NCI-H1436 treated with DMSO at 0.1 percent for 48 hours (cell line): ENCODE measurements around the gene GRM2.
"Not testable (repeated sequence)": the region's sequence is repeated elsewhere in the genome, so short reads cannot be mapped to it uniquely, and the experiment has no call there.

ENCODE experiments used
- DNase-seq: peaks from one replicate; lab custom pipeline; 2025; lab: John Stamatoyannopoulos, UW

Gene GRM2

DNA sequence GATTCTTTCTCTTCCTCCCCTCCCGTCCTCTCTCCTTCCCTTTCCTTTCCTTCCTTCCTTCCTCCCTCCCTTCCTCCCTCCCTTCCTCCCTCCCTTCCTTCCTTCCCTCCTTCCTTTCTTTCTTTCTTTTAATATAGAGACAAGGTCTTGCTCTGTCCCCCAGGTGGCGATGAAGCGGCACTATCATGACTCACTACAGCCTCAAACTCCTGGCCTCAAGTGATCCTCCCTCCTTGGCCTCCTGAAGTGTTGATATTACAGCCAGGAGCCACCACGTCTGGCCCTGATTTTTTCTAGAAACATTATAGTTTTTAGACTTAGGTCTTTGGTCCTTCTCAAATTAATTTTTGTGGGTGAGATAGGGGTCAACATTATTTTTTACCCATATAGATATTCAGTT, 15.5 kb downstream of the GRM2 start:
- DNase-seq: no peak

DNA sequence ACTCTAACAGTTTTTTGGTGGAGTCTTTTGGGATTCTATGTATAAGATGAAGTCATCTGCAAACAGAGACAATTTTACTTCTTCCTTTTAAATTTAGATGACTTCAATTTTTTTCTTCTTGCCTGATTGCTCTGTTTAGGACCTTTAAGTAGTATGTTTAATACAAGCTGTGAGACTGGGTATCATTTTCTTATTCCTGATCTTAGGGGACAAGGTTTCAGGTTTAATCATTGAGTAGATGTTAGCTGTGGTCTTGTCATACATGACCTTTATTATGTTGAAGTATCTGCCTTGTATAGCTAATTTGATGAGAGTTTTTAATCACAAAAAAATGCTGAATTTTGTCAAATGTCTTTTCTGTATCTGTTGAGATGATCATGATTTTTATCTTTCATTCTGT, 20.6 kb downstream of the GRM2 start:
- no peak for DNase-seq

DNA sequence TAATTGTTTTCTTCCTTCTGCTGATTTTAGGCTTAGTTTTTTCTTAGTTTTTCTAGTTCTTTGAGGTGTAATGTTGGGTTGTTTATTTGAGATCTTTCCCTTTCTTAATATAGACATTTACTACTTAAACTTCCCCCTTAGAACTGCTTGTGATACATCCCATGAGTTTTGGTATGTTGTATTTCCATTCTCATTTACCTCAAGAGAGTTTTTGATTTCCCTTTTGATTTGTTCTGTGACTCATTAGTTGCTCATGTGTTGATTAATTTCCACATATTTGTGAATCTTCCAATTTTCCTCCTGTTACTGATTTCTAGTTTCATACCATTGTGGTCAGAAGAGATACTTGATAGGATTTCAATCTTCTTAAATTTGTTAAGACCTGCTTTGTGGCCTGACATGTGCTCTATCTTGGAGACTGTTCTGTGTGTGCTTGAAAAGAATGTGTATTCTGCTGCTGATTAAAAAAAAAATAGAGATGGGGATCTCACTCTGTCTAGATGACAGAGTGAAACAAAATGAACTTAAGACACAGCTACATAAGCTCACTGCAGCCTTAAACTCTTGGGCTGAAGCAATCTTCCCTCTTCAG, 22.3 kb downstream of the GRM2 start:
- no peak for DNase-seq

DNA sequence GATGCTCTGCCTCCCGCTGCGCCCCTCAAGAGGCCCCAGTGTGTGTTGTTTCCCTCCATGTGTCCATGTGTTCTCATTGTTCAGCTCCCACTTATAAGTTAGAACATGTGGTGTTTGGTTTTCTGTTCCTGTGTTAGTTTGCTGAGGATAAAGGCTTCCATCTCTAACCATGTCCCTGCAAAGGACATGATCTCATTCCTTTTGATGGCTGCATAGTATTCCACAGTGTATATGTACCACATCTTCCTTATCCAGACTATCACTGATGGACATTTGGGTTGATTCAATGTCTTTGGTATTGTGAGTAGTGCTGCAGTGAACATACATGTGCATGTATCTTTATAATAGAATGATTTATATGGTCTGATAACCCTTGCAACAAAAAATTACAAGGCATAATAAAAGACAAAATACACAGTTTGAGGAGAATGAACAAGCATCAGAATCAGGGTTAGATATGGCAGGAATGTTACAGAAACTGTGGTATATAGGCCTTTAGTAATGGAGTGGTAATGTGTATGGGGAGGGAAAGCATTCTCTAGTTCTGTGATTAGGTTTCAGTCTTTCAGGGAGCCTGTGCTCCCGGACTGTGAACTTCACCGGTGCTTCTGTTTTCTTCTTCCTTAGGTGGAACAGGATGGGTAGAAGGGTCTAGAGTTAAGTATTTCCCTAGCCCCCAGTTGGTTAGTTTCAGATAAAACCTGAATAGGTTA, 27.1 kb downstream of the GRM2 start:
- DNase-seq: no peak

DNA sequence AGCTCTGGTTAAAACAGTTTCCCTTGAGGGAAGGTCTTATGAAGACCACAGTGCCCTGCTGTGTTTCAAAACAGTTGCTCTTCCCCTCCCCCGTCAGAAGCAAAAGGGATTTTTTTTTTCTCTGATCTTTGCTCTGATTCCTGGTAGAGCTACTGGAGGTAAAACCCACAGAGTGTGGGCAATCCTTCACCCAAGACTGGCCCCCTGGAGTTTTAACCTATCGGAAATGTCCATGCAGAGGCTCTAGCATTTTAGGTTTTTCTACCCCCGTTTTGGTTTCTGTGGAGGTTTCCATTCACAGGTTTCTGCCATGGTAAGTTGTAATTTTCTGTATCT, 27.7 kb downstream of the GRM2 start:
- DNase-seq: no peak

DNA sequence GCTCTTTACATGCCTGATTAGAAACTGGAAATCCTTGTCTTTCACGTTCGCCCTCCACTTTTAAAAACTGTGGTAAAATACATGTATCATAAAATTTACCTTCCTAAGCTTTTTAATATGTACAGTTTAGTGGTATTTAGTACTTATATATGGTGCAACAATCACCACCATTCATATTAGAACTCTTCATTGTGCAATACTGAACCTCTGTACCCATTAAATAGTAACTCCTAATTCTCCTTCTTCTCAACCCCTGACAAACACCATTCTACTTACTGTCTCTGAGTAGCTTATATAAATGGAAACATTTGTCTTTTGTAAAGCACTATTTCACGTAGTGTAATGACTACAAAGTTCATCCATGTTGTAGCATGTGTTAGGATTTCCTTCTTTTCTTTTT, 28.2 kb downstream of the GRM2 start:
- no peak for DNase-seq

DNA sequence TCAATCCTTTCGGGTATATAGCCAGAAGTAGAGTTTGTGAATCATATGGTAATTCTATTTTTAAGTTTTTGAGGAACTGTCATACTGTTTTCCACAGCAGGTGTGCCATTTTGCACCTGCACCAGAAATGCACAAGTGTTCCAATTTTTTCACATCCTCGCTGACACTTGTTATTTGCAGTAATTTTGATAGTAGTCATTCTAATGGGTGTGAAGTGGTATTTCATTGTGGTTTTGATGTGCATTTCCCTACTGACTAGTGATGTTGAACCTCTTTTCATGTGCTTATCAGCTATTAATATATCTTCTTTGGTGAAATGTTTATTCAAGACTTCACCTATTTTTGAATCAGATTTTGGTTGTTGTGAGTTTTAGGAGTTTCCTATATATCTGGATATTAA, 29.1 kb downstream of the GRM2 start:
- no peak for DNase-seq

DNA sequence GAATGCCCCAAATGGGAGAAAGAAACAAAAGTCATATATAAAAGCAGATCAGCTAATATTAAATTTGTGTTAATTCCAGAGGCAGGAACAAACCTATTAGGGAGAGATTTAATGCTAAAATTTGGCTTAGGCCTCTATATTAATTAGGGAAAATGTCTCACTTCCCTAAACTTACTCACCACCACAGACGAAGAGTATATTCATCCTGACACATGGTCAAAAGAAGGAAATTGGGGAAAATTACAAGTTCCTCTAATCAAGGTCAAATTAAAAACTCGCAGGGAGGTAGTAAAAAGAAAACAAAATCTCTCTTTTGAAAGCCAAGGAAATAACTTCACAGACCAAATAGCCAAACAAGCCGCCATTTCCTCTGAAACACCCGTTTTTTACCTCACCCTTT, 32.2 kb downstream of the GRM2 start:
- DNase-seq: no peak

DNA sequence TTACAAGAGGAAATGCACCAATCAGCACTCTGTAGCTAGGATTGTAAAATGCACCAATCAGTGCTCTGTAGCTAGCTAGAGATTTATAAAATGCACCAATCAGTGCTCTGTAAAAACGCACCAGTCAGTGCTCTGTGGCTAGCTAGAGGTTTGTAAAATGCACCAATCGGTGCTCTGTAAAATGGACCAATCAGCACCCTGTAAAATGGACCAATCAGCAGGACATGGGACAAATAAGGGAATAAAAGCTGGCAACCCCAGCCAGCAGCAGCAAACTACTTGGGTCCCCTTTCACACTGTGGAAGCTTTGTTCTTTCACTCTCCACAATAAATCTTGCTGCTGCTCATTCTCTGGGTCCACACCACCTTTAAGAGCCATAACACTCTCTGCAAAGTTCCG, 35.5 kb downstream of the GRM2 start:
- DNase-seq: not testable (repeated sequence)

DNA sequence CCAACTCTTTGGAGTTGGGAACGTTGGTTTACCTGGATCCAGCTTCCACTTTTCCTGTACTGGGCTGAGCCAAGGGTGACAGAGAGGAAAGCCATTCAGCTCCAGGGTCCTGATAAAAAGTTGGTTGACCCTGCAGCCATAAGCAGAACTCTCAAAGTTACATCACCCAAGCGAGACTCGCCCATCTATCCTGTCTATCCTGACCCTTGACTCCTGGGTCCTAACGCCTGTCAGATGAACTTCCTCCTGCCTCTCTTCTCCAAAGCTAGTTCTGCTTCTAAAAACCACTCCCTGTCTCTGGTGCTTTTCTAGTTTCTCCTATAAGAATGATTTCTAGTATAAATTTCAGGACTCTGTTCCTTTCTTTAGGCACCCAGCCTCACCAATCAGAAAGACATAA, 36.1 kb downstream of the GRM2 start:
- DNase-seq: not testable (repeated sequence)

DNA sequence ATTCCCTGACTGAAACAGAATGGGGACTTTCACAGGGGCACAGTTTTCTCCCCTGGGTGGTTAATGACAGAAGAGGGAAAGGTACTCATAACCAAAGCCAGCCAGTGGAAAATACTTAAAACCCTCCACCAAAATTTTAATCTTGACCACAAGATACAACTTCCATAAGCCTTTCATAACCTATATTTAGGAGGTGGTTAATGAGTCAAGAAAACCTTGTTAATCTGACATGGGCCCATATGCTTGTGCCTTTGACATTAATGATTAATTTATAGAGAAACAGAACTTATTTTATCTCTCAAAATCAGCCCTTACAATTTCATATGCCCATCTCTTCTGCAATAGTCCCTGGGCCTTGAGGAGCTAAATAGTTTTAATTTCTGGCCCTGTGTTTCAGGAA, 41.0 kb downstream of the GRM2 start:
- DNase-seq: no peak

DNA sequence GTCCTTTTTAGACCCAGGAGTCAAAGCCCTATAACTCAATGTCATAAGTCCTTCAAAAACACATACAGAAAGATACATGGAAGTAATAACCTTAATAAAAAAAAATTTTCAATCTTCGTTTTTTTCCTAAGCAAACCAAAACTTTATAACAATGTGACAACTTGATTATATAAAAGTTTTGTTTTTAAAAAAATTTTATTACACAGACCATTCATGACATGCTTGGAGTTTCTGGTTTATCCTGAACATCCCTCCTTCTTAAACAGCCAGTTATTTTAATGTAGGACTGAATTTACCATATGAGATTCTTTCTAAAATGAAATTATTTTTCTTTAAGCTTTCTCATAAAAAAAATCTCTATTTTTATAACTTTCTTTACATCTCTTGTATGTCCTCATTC, 41.5 kb downstream of the GRM2 start:
- no peak for DNase-seq

DNA sequence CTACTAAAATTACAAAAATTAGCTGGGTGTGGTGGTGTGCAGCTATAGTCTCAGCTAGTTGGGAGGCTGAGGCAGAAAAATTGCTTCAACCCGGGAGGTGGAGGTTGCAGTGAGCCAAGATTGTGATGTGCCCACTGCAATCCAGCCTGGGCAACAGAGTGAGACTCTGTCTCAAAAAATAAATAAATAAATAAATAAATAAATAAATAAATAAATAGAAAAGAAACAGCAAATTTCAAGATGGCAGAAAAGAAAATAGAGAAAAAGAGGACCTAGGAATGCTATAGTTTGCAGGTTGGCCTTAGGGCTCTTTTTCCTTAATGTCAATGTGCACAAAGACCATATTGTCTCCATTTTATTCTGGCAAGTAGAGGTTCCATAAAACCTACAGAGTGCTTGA, 44.0 kb downstream of the GRM2 start:
- no peak for DNase-seq

DNA sequence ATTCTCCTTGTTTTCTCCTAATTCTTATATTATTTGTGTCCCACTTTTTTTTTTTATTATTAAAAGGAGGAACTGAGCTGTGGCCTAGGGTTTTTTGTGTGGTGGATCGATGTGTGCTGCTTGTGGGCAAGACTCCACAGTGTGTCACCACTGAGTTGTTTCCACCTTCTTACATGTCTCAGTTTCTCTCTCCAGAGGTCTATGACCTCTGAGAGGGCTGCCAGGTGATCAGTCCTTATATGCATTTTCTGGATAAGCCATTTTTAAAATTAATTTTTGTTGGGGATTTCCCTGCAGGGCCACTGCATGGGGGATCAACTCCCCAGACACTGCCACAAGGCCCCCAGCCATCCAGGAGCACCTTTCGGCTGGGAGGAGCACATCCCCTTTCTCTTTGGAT, 44.4 kb downstream of the GRM2 start:
- no peak for DNase-seq

DNA sequence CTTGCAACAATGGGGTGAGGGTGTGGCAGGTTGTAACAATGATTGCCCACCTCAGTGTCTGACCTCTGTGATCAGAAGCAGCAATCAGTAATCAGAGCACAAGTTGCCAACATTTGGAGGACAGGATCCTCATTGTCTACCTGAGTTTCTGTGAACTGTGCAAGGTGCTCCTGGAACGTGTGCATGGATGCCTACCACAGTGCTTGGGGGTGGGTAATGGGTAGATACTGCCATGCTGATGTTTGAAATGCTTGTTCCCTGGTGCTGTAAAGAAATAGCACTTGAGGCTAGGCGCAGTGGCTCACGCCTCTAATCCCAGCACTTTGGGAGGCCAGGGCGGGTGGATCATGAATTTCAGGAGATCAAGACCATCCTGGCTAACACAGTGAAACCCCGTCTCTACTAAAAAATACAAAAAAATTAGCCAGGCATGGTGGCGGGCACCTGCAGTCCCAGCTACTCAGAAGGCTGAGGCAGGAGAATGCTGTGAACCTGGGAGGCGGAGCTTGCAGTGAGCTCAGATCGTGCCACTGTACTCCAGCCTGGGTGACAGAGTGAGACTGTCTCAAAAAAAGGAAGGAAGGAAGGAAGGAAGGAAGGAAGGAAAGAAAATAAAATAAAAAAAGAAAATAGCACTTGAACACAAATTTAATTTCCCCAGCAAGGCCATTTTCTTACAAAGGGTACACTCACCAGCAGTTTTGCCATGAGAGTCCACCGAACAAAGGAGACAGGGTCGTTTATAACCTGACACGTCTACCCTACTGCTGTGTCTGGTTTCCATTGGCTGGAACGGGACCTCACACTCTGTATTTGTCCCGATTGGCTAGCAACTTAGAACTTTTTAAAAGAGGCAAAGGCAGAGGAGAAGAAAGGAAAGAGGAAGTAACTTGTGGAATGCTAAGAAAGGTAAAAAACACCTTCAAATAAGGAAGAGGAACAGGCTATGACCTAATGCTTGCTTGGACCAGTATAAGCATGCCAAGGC, 47.2 kb downstream of the GRM2 start:
- not testable (repeated sequence) for DNase-seq

DNA sequence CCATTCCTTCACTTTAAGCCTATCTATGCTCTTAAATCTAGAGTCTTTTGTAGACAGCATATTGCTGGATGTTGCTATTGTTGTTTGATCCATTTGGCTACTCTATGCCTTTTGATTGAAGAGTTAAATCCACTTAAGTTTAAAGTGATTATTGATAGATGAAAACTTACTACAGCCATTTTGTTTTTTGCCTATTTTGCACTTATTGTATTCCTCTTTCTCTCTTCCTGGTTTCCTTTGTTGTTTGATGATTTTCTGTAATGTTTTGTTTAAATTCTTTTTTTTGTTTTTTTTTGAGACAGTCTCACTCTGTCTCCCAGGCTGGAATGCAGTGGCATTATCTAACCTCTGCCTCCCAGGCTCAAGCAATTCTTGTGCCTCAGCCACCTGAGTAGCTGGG, 52.3 kb downstream of the GRM2 start:
- no peak for DNase-seq
